Airway epithelial cell (primary cell): ENCODE data around the gene LY6G6F. TPM values are rescaled to one million over a fixed set of nuclear protein-coding genes. Genes with fewer than 3 reads are reported as not detected.

Experiments used
- total RNA-seq: library from RNA; depleted of rRNA; stranded (reverse); fragments of >200 nt; gene quantifications from 2 replicates; pipeline ENCODE4 v1.2.3, GENCODE V29; 2015

Gene LY6G6F
- total RNA-seq, 1 donor from 2014 or later, result not detected

Other genes with a start within 250 kb of the LY6G6F start
- gene MICB, start 208.7 kb upstream of the LY6G6F start, total RNA-seq, result 5.2 and 9.3 TPM in 2 replicates
- gene MCCD1, start 177.9 kb upstream of the LY6G6F start, total RNA-seq, result not detected in 2 replicates
- 291 and 399 TPM in 2 replicates for gene DDX39B, start 164.9 kb upstream of the LY6G6F start, total RNA-seq
- gene ATP6V1G2, start 160.3 kb upstream of the LY6G6F start, total RNA-seq, result 0.19 and 0.28 TPM in 2 replicates
- 16.3 and 17.6 TPM in 2 replicates for gene NFKBIL1, start 159.3 kb upstream of the LY6G6F start, total RNA-seq
- not detected in 2 replicates for gene LTA, start 134.6 kb upstream of the LY6G6F start, total RNA-seq
- 0.23 and 0.28 TPM in 2 replicates for gene TNF, start 131.3 kb upstream of the LY6G6F start, total RNA-seq
- gene LTB, start 124.4 kb upstream of the LY6G6F start, total RNA-seq, result 0.85 and 1.5 TPM in 2 replicates
- not detected in 2 replicates for gene LST1, start 120.6 kb upstream of the LY6G6F start, total RNA-seq
- gene NCR3, start 113.9 kb upstream of the LY6G6F start, total RNA-seq, result not detected in 2 replicates
- not detected in 2 replicates for gene AIF1, start 91.6 kb upstream of the LY6G6F start, total RNA-seq
- 63.4 and 119 TPM in 2 replicates for gene PRRC2A, start 86.2 kb upstream of the LY6G6F start, total RNA-seq
- gene BAG6, start 54.2 kb upstream of the LY6G6F start, total RNA-seq, result 200 and 272 TPM in 2 replicates
- 2.3 and 3.9 TPM in 2 replicates for gene APOM, start 51.0 kb upstream of the LY6G6F start, total RNA-seq
- gene C6orf47, start 46.1 kb upstream of the LY6G6F start, total RNA-seq, result 17.0 and 18.1 TPM in 2 replicates
- 14.5 and 14.7 TPM in 2 replicates for gene GPANK1, start 41.9 kb upstream of the LY6G6F start, total RNA-seq
- gene CSNK2B, start 40.8 kb upstream of the LY6G6F start, total RNA-seq, result 236 and 271 TPM in 2 replicates
- gene LY6G5B, start 36.9 kb upstream of the LY6G6F start, total RNA-seq, result 0.60 and 2.1 TPM in 2 replicates
- gene LY6G5C, start 25.8 kb upstream of the LY6G6F start, total RNA-seq, result 0.42 and 0.79 TPM in 2 replicates
- 26.8 and 31.6 TPM in 2 replicates for gene ABHD16A, start 3.5 kb upstream of the LY6G6F start, total RNA-seq
- not detected in 2 replicates for gene LY6G6D, start 8.5 kb downstream of the LY6G6F start, total RNA-seq
- 1.5 and 3.7 TPM in 2 replicates for gene LY6G6C, start 14.9 kb downstream of the LY6G6F start, total RNA-seq
- 0.49 TPM in 1 of 2 replicates, not detected in the other for gene MPIG6B, start 16.5 kb downstream of the LY6G6F start, total RNA-seq
- gene DDAH2, start 22.4 kb downstream of the LY6G6F start, total RNA-seq, result 28.1 and 43.2 TPM in 2 replicates
- gene CLIC1, start 29.7 kb downstream of the LY6G6F start, total RNA-seq, result 445 and 657 TPM in 2 replicates
- 10.5 and 12.6 TPM in 2 replicates for gene MSH5, start 33.1 kb downstream of the LY6G6F start, total RNA-seq
- 0.63 and 2.0 TPM in 2 replicates for gene SAPCD1, start 55.8 kb downstream of the LY6G6F start, total RNA-seq
- gene VWA7, start 70.5 kb downstream of the LY6G6F start, total RNA-seq, result 1.6 and 2.8 TPM in 2 replicates
- 109 and 115 TPM in 2 replicates for gene VARS1, start 88.9 kb downstream of the LY6G6F start, total RNA-seq
- 73.8 and 83.4 TPM in 2 replicates for gene LSM2, start 100.1 kb downstream of the LY6G6F start, total RNA-seq
- gene HSPA1L, start 108.4 kb downstream of the LY6G6F start, total RNA-seq, result 0.14 and 0.21 TPM in 2 replicates
- 85.4 and 93.2 TPM in 2 replicates for gene HSPA1A, start 108.7 kb downstream of the LY6G6F start, total RNA-seq
- 172 and 180 TPM in 2 replicates for gene HSPA1B, start 120.9 kb downstream of the LY6G6F start, total RNA-seq
- gene NEU1, start 156.0 kb downstream of the LY6G6F start, total RNA-seq, result 34.1 and 39.3 TPM in 2 replicates
- 4.2 and 7.5 TPM in 2 replicates for gene SLC44A4, start 172.1 kb downstream of the LY6G6F start, total RNA-seq
- gene EHMT2, start 190.8 kb downstream of the LY6G6F start, total RNA-seq, result 29.7 and 35.3 TPM in 2 replicates
- gene ZBTB12, start 195.2 kb downstream of the LY6G6F start, total RNA-seq, result 0.46 and 0.99 TPM in 2 replicates
- gene C2, start 220.9 kb downstream of the LY6G6F start, total RNA-seq, result 0.21 TPM in 1 of 2 replicates, not detected in the other
- gene CFB, start 239.2 kb downstream of the LY6G6F start, total RNA-seq, result 3.1 and 3.9 TPM in 2 replicates